IMR-90 (cell line): ENCODE results near the gene PUM2. TPM values are rescaled to one million over a fixed set of nuclear protein-coding genes. Genes with fewer than 3 reads are reported as not detected.
"Not testable (repeated sequence)": the region's sequence is repeated elsewhere in the genome, so short reads cannot be mapped to it uniquely, and the experiment has no call there.

Experiments
- ATAC-seq: fragments of 200-7000 bp; cut with Tn5 transposase; 2 replicates; pipeline ENCODE4 v1.9.1; 2020; ENCODE audit warnings: low read depth, mild to moderate bottlenecking, moderate library complexity
- BruUV-seq: library from RNA; stranded (reverse); fragments of 400-500 nt; replicated peaks from 2 replicates; lab custom pipeline; 2021; lab: Mats Ljungman, UMichigan
- CTCF ChIA-PET: fragments of 300-600 bp; formaldehyde crosslinking; extraction: SDS; loops from one replicate; lab custom pipeline; 2021; ENCODE audit warnings: antibody characterized with exemption; lab: Yijun Ruan, JAX
- POLR2A ChIA-PET: fragments of 300-600 bp; sonication (Branson Sonifier 250); formaldehyde crosslinking; loops from one replicate; lab custom pipeline; 2022; ENCODE audit warnings: antibody characterized with exemption; ENCODE audit not compliant: unreplicated experiment; lab: Charles Lee
- DNase-seq: peaks from one replicate; pipeline ENCODE4 v3.0.0; 2013
- H2AFZ ChIP-seq: replicated peaks from 2 replicates; pipeline ENCODE3; 2013; ENCODE audit warnings: low read length, mild to moderate bottlenecking; ENCODE audit not compliant: poor library complexity
- H2AK5ac ChIP-seq: 2 replicates; pipeline ENCODE4 v1.6.1; 2013; ENCODE audit warnings: low read depth, low read length, inconsistent platforms
- H2AK9ac ChIP-seq: replicated peaks from 2 replicates; pipeline ENCODE3; 2013; ENCODE audit warnings: mild to moderate bottlenecking, low read depth, low read length, moderate library complexity; ENCODE audit not compliant: poor library complexity
- H2BK120ac ChIP-seq: 2 replicates; pipeline ENCODE4 v1.6.1; 2013; ENCODE audit warnings: low read depth, low read length, inconsistent platforms
- H2BK15ac ChIP-seq: 3 replicates; pipeline ENCODE4 v1.6.1; 2013; ENCODE audit warnings: low read depth, low read length, inconsistent platforms
- H2BK20ac ChIP-seq: 2 replicates; pipeline ENCODE4 v1.6.1; 2013; ENCODE audit warnings: low read depth, mild to moderate bottlenecking, inconsistent platforms, low read length, moderate library complexity
- H2BK5ac ChIP-seq: 2 replicates; pipeline ENCODE4 v1.6.1; 2013; ENCODE audit warnings: mild to moderate bottlenecking, low read depth, low read length, inconsistent platforms; ENCODE audit not compliant: poor library complexity, severe bottlenecking
- H3K14ac ChIP-seq: replicated peaks from 2 replicates; pipeline ENCODE4 v1.6.1; 2013; ENCODE audit warnings: low read depth, low read length, inconsistent platforms
- H3K18ac ChIP-seq: 2 replicates; pipeline ENCODE4 v1.6.1; 2013; ENCODE audit warnings: low read depth, low read length, control low read depth
- H3K23ac ChIP-seq: 2 replicates; pipeline ENCODE4 v1.6.1; 2013; ENCODE audit warnings: low read depth, low read length, inconsistent platforms
- H3K27ac ChIP-seq: 2 replicates; pipeline ENCODE4 v1.5.1; 2013; ENCODE audit warnings: mild to moderate bottlenecking, control low read depth, low read length; ENCODE audit not compliant: insufficient read depth
- H3K27me3 ChIP-seq: 2 replicates; pipeline ENCODE4 v1.6.1; 2013; ENCODE audit warnings: low read length; ENCODE audit not compliant: control insufficient read depth, insufficient read depth
- H3K36me3 ChIP-seq: 2 replicates; pipeline ENCODE4 v1.6.1; 2013; ENCODE audit warnings: low read length, mixed read lengths; ENCODE audit not compliant: control insufficient read depth, insufficient read depth
- H3K4ac ChIP-seq: 2 replicates; pipeline ENCODE4 v1.6.1; 2013; ENCODE audit warnings: low read depth, low read length, inconsistent platforms
- H3K4me1 ChIP-seq: 2 replicates; pipeline ENCODE4 v1.6.1; 2013; ENCODE audit warnings: low read length, mixed read lengths; ENCODE audit not compliant: control insufficient read depth, insufficient read depth
- H3K4me2 ChIP-seq: 2 replicates; pipeline ENCODE4 v1.6.1; 2013; ENCODE audit warnings: low read depth, mild to moderate bottlenecking, control low read depth, low read length, moderate library complexity
- H3K4me3 ChIP-seq: 2 replicates; pipeline ENCODE4 v1.5.1; 2013; ENCODE audit warnings: low read depth, mild to moderate bottlenecking, control low read depth, low read length, moderate library complexity; ENCODE audit not compliant: insufficient read depth
- H3K56ac ChIP-seq: 2 replicates; pipeline ENCODE4 v1.6.1; 2013; ENCODE audit warnings: low read length, inconsistent platforms; ENCODE audit not compliant: insufficient read depth; ENCODE audit errors: extremely low read depth
- H3K79me1 ChIP-seq, 2 experiments: 2 replicates each; pipeline ENCODE4 v1.6.1; 2013; ENCODE audit warnings: low read length in 2 of 2, inconsistent platforms in 1 of 2, low read depth in 1 of 2
- H3K9ac ChIP-seq: 2 replicates; pipeline ENCODE4 v1.6.1; 2013; ENCODE audit warnings: low read depth, low read length, control low read depth
- H3K9me1 ChIP-seq: 2 replicates; pipeline ENCODE4 v1.6.1; 2013; ENCODE audit warnings: low read length, inconsistent platforms; ENCODE audit not compliant: insufficient read depth
- H3K9me3 ChIP-seq: 2 replicates; pipeline ENCODE4 v1.6.1; 2013; ENCODE audit warnings: low read length; ENCODE audit not compliant: control insufficient read depth, insufficient read depth
- H4K20me1 ChIP-seq: 2 replicates; pipeline ENCODE4 v1.6.1; 2013; ENCODE audit warnings: low read length, inconsistent platforms; ENCODE audit not compliant: insufficient read depth
- H4K5ac ChIP-seq: 2 replicates; pipeline ENCODE4 v1.6.1; 2013; ENCODE audit warnings: mild to moderate bottlenecking, low read depth, low read length, control low read depth
- H4K8ac ChIP-seq, 2 experiments: 2 replicates each; pipeline ENCODE4 v1.6.1; 2013; ENCODE audit warnings: low read depth in 2 of 2, low read length in 2 of 2, control low read depth in 1 of 2, inconsistent platforms in 1 of 2
- H4K91ac ChIP-seq: 2 replicates; pipeline ENCODE4 v1.6.1; 2013; ENCODE audit warnings: low read depth, low read length, inconsistent platforms; ENCODE audit not compliant: insufficient read depth
- WGBS, 2 experiments: methylation state at CpG; one replicate each; pipeline versions ENCODE4 v1.1.5 to v1.1.7; 2013; ENCODE audit warnings: missing lambda C conversion rate in 2 of 2; ENCODE audit not compliant: insufficient read length in 1 of 2; ENCODE audit errors: extremely low coverage in 2 of 2; 5-methylcytosine and 5-hydroxymethylcytosine counted together
- dilution Hi-C: fragments of 300-500 bp; cut with HindIII; formaldehyde crosslinking; loops from one replicate; pipeline ENCODE4 v1.14.3; 2018; ENCODE audit warnings: low sequenced_read_pairs; ENCODE audit not compliant: unreplicated experiment
- in situ Hi-C: fragments of 300-500 bp; cut with MboI; formaldehyde crosslinking; loops from 3 replicates; pipeline ENCODE4 v1.14.3; 2019; ENCODE audit warnings: low sequenced_read_pairs, inconsistent platforms, mixed read lengths
- intact Hi-C: fragments of 100-400 bp; cut with micrococcal nuclease; formaldehyde crosslinking; loops from 2 replicates; pipeline ENCODE4 v1.10.0; 2022
- polyA plus RNA-seq, 3 experiments: library from polyadenylated mRNA; depleted of rRNA; stranded (reverse); fragments of >200 nt; gene quantifications; 2 replicates each; pipeline ENCODE4 v1.2.3, GENCODE V29; 2012; ENCODE audit warnings: low replicate concordance in 1 of 3
- total RNA-seq: library from RNA; depleted of rRNA; stranded (reverse); fragments of >200 nt; gene quantifications from 2 replicates; pipeline ENCODE4 v1.2.3, GENCODE V29; 2012

The PUM2 gene
- total and polyA plus RNA-seq, 2 of the 4 experiments (the other 2 are of a cell fraction): 18.8 to 38.4 TPM

GRCh38 chr2:20243637-20244036 is 107.0 kb downstream of the PUM2 start:
- H3K4me2 ChIP-seq, H2AK5ac ChIP-seq, H2AFZ ChIP-seq, H3K9ac ChIP-seq, H2BK20ac ChIP-seq, CTCF ChIA-PET, H3K27me3 ChIP-seq, H3K4ac ChIP-seq, H3K56ac ChIP-seq, H3K4me3 ChIP-seq, H4K20me1 ChIP-seq, H2BK5ac ChIP-seq, H3K4me1 ChIP-seq, H3K14ac ChIP-seq, in situ Hi-C loops, H2BK120ac ChIP-seq, DNase-seq, H4K5ac ChIP-seq, dilution Hi-C loops, H2BK15ac ChIP-seq, H3K9me1 ChIP-seq, intact Hi-C loops, H4K91ac ChIP-seq, H3K27ac ChIP-seq, H3K36me3 ChIP-seq, BruUV-seq, POLR2A ChIA-PET, H3K9me3 ChIP-seq, H2AK9ac ChIP-seq, H3K18ac ChIP-seq, H3K23ac ChIP-seq, H3K79me1 ChIP-seq, ATAC-seq, H4K8ac ChIP-seq: not testable (repeated sequence)
- WGBS, 2 experiments: 87% methylated on average over 2 of the region's 5 CpGs; no CpG with 5 or more reads in 1 of the 2 experiments
